ACC112 (cell line): Measurements from ENCODE around the gene ZNRF1.
"Not testable (repeated sequence)": the region's sequence is repeated elsewhere in the genome, so short reads cannot be mapped to it uniquely, and the experiment has no call there.

Experiments
- H2AFZ ChIP-seq: fragments of 200-600 bp; sonication (generic); one replicate; pipeline ENCODE4 v1.6.0; 2017; ENCODE audit warnings: antibody characterized with exemption, low read length; ENCODE audit not compliant: unreplicated experiment
- H3K27ac ChIP-seq: fragments of 200-600 bp; sonication (generic); 2 replicates; pipeline ENCODE4 v1.5.1; 2014; ENCODE audit warnings: low read depth, mild to moderate bottlenecking, antibody characterized with exemption, low read length, moderate library complexity
- H3K27me3 ChIP-seq: fragments of 200-600 bp; sonication (generic); 2 replicates; pipeline ENCODE4 v1.6.1; 2014; ENCODE audit warnings: mild to moderate bottlenecking, antibody characterized with exemption, low read length, moderate library complexity, mixed read lengths; ENCODE audit not compliant: insufficient read depth
- H3K36me3 ChIP-seq: fragments of 200-600 bp; sonication (generic); 2 replicates; pipeline ENCODE4 v1.6.1; 2016; ENCODE audit warnings: mild to moderate bottlenecking, antibody characterized with exemption, low read length, moderate library complexity, mixed read lengths; ENCODE audit not compliant: insufficient read depth
- H3K4me1 ChIP-seq: fragments of 200-600 bp; sonication (generic); one replicate; pipeline ENCODE4 v1.6.1; 2016; ENCODE audit warnings: low read length, mixed read lengths; ENCODE audit not compliant: insufficient read depth, unreplicated experiment, control insufficient read depth
- H3K4me3 ChIP-seq: fragments of 200-600 bp; sonication (generic); 2 replicates; pipeline ENCODE4 v1.5.1; 2014; ENCODE audit warnings: mild to moderate bottlenecking, low read depth, low read length
- H3K79me2 ChIP-seq: fragments of 200-600 bp; sonication (generic); one replicate; pipeline ENCODE4 v1.6.0; 2016; ENCODE audit warnings: low read length; ENCODE audit not compliant: control insufficient read depth, unreplicated experiment, insufficient read depth

Gene ZNRF1

GRCh38 chr16:75016451-75017081 is 17.7 kb downstream of the ZNRF1 start:
- Histone ChIP-seq H3K79me2 (peaks cover 65% of the 10 kb centered on the region), H3K4me1 (peaks cover 35% of the 10 kb centered on the region), H3K36me3 (peaks cover 14% of the 10 kb centered on the region)
- H3K4me3 ChIP-seq, H2AFZ ChIP-seq, H3K27ac ChIP-seq, H3K27me3 ChIP-seq: not testable (repeated sequence)

GRCh38 chr16:75017670-75018525 is 19.1 kb downstream of the ZNRF1 start:
- Histone ChIP-seq H3K4me3 (no peak overlapping the region), H3K27me3 (no peaks in the 10 kb centered on the region), H3K27ac (no peak overlapping the region), H3K36me3 (peaks cover 16% of the 10 kb centered on the region), H2AFZ (no peak overlapping the region), H3K4me1 (peaks cover 23% of the 10 kb centered on the region), H3K79me2 (peaks cover 57% of the 10 kb centered on the region)

- Histone ChIP-seq H3K79me2 (peaks cover 46% of the 10 kb centered on the region), H3K4me3 (no peak overlapping the region), H3K36me3 (peaks cover 16% of the 10 kb centered on the region), H3K27me3 (no peaks in the 10 kb centered on the region), H3K27ac (no peak overlapping the region), H3K4me1 (peaks cover 20% of the 10 kb centered on the region), H2AFZ (no peak overlapping the region)
Measured at GRCh38 chr16:75019007-75019406, 20.2 kb downstream of the ZNRF1 start.

- H3K27ac ChIP-seq: no peak overlapping the region
- H2AFZ ChIP-seq: no peak overlapping the region
- peaks cover 40% of the 10 kb centered on the region for H3K79me2 ChIP-seq
Measured at GRCh38 chr16:75019586-75019985, 20.8 kb downstream of the ZNRF1 start.

GRCh38 chr16:75021410-75021809 is 22.6 kb downstream of the ZNRF1 start:
- Histone ChIP-seq H3K27ac (no peak overlapping the region), H2AFZ (no peak overlapping the region), H3K27me3 (no peaks in the 10 kb centered on the region), H3K4me1 (peaks cover 32% of the 10 kb centered on the region), H3K36me3 (peaks cover 16% of the 10 kb centered on the region), H3K4me3 (no peak overlapping the region), H3K79me2 (peaks cover 33% of the 10 kb centered on the region)

More at GRCh38 chr16:75019586-75019985, 20.8 kb downstream of the ZNRF1 start:
- Histone ChIP-seq H3K4me3 (no peak overlapping the region), H3K4me1 (peaks cover 20% of the 10 kb centered on the region), H3K36me3 (peaks cover 16% of the 10 kb centered on the region), H3K27me3 (no peaks in the 10 kb centered on the region)

- no peaks in the 10 kb centered on the region for H3K27me3 ChIP-seq
- peaks cover 36% of the 10 kb centered on the region for H3K79me2 ChIP-seq
- peaks cover 38% of the 10 kb centered on the region for H3K4me1 ChIP-seq
- H2AFZ ChIP-seq: no peak overlapping the region
- no peak overlapping the region for H3K4me3 ChIP-seq
- no peak overlapping the region for H3K27ac ChIP-seq
- peaks cover 16% of the 10 kb centered on the region for H3K36me3 ChIP-seq
Measured at GRCh38 chr16:75022567-75022966, 23.7 kb downstream of the ZNRF1 start.

GRCh38 chr16:75023009-75023408 is 24.2 kb downstream of the ZNRF1 start:
- H3K27me3 ChIP-seq: no peaks in the 10 kb centered on the region
- peaks cover 16% of the 10 kb centered on the region for H3K36me3 ChIP-seq
- peaks cover 36% of the 10 kb centered on the region for H3K79me2 ChIP-seq
- peaks cover 39% of the 10 kb centered on the region for H3K4me1 ChIP-seq
- H2AFZ ChIP-seq: no peak overlapping the region
- H3K27ac ChIP-seq: no peak overlapping the region
- no peak overlapping the region for H3K4me3 ChIP-seq

- no peak overlapping the region for H2AFZ ChIP-seq
- H3K27ac ChIP-seq: no peak overlapping the region
- peaks cover 32% of the 10 kb centered on the region for H3K4me1 ChIP-seq
- H3K4me3 ChIP-seq: no peak overlapping the region
- peaks cover 28% of the 10 kb centered on the region for H3K79me2 ChIP-seq
- peaks cover 16% of the 10 kb centered on the region for H3K36me3 ChIP-seq
- no peaks in the 10 kb centered on the region for H3K27me3 ChIP-seq
Measured at GRCh38 chr16:75024182-75024581, 25.4 kb downstream of the ZNRF1 start.

GRCh38 chr16:75024594-75024993 is 25.8 kb downstream of the ZNRF1 start:
- peaks cover 25% of the 10 kb centered on the region for H3K79me2 ChIP-seq
- no peak overlapping the region for H3K4me3 ChIP-seq
- no peak overlapping the region for H3K27ac ChIP-seq
- no peaks in the 10 kb centered on the region for H3K27me3 ChIP-seq
- peaks cover 29% of the 10 kb centered on the region for H3K4me1 ChIP-seq
- peaks cover 16% of the 10 kb centered on the region for H3K36me3 ChIP-seq
- no peak overlapping the region for H2AFZ ChIP-seq

- peaks cover 9% of the 10 kb centered on the region for H3K36me3 ChIP-seq
- H3K4me3 ChIP-seq: no peak overlapping the region
- H3K27me3 ChIP-seq: no peaks in the 10 kb centered on the region
- H3K79me2 ChIP-seq: peaks cover 18% of the 10 kb centered on the region
- peaks cover 33% of the 10 kb centered on the region for H3K4me1 ChIP-seq
- H2AFZ ChIP-seq: peak overlapping the region; percentile 89
- H3K27ac ChIP-seq: peak overlapping the region; percentile 80
Measured at GRCh38 chr16:75025761-75026160, 26.9 kb downstream of the ZNRF1 start.
